ENCODE measurements around the gene WDR6. TPM values are rescaled to one million over a fixed set of nuclear protein-coding genes. Genes with fewer than 3 reads are reported as not detected.
A peak's percentile ranks its signal among the peaks of the same experiment; 100 is the strongest.

The WDR6 gene
- total RNA-seq, 4 donors from 2014 or later: 95.3 to 138 (median 117) TPM

GRCh38 chr3:49012441-49013017, 5.3 kb downstream of the WDR6 start:
- TF ChIP-seq CTCF (IDR thresholded peaks at IDR 0.05) (no peak), POLR2A (IDR thresholded peaks at IDR 0.05) (no peak), EP300 (IDR thresholded peaks at IDR 0.05) (no peak)
- H3K9me3 ChIP-seq: no peaks in the 10 kb centered on the region
- no peaks in the 10 kb centered on the region for H3K27me3 ChIP-seq
- DNase-seq (ENCODE audit: low spot score in 2 of 2): no peak
- no peak overlapping the region for H3K27ac ChIP-seq
- 77 to 84% methylated on average over 12 to 14 of the region's 17 CpGs for WGBS, 2 donors
- no peak overlapping the region for H3K4me3 ChIP-seq
- H3K36me3 ChIP-seq: peaks cover 0 to 60% (median 7%) of the 10 kb centered on the region in 3 donors
- H3K4me1 ChIP-seq: peaks cover 0 to 34% (median 10%) of the 10 kb centered on the region in 4 donors

- Histone ChIP-seq H3K27ac (no peak overlapping the region), H3K4me1 (peaks cover 0 to 34% (median 10%) of the 10 kb centered on the region in 4 donors), H3K27me3 (no peaks in the 10 kb centered on the region), H3K36me3 (peaks cover 0 to 60% (median 7%) of the 10 kb centered on the region in 3 donors), H3K4me3 (no peak overlapping the region), H3K9me3 (no peaks in the 10 kb centered on the region)
- DNase-seq (ENCODE audit: low spot score in 2 of 2): no peak
- WGBS, 2 donors: 74 to 76% methylated on average over 14 to 17 of the region's 19 CpGs
- TF ChIP-seq POLR2A (IDR thresholded peaks at IDR 0.05): no peak
These were observed 6.0 kb downstream of the WDR6 start for GRCh38 chr3:49013113-49013737.

- Histone ChIP-seq H3K36me3 (peaks cover 0 to 60% (median 7%) of the 10 kb centered on the region in 3 donors), H3K27ac (no peak overlapping the region), H3K9me3 (no peaks in the 10 kb centered on the region), H3K27me3 (no peaks in the 10 kb centered on the region), H3K4me1 (peaks cover 0 to 30% (median 10%) of the 10 kb centered on the region in 4 donors), H3K4me3 (no peak overlapping the region)
- no peak for TF ChIP-seq POLR2A (IDR thresholded peaks at IDR 0.05)
- no peak for TF ChIP-seq EP300 (IDR thresholded peaks at IDR 0.05)
- TF ChIP-seq CTCF (IDR thresholded peaks at IDR 0.05): peak in 3 of 5 experiments; percentile 19 to 31 (median 29)
- 79 to 80% methylated on average over 14 to 15 of the region's 24 CpGs for WGBS, 2 donors
- DNase-seq (ENCODE audit: low spot score in 2 of 2): no peak
These were observed 6.8 kb downstream of the WDR6 start for GRCh38 chr3:49013738-49014660.

- no peak for TF ChIP-seq POLR2A (IDR thresholded peaks at IDR 0.05)
- TF ChIP-seq EP300 (IDR thresholded peaks at IDR 0.05): no peak
- no peak for TF ChIP-seq CTCF (IDR thresholded peaks at IDR 0.05)
- Histone ChIP-seq H3K36me3 (peaks cover 0 to 60% (median 7%) of the 10 kb centered on the region in 3 donors), H3K4me3 (no peak overlapping the region), H3K4me1 (peaks cover 0 to 36% (median 17%) of the 10 kb centered on the region in 4 donors), H3K27me3 (no peaks in the 10 kb centered on the region), H3K9me3 (no peaks in the 10 kb centered on the region), H3K27ac (no peak overlapping the region)
- DNase-seq (ENCODE audit: low spot score in 2 of 2): no peak
- 76 to 82% methylated on average over 3 to 7 of the region's 8 CpGs for WGBS, 2 donors
These were observed 7.9 kb downstream of the WDR6 start for GRCh38 chr3:49015072-49015471.

- Histone ChIP-seq H3K27me3 (no peaks in the 10 kb centered on the region), H3K27ac (no peak overlapping the region), H3K36me3 (peaks cover 0 to 60% (median 7%) of the 10 kb centered on the region in 3 donors), H3K4me1 (peaks cover 0 to 43% (median 24%) of the 10 kb centered on the region in 4 donors), H3K4me3 (no peak overlapping the region), H3K9me3 (no peaks in the 10 kb centered on the region)
- 67 to 75% methylated on average over 6 of the region's 6 CpGs for WGBS, 2 donors
- no peak for TF ChIP-seq POLR2A (IDR thresholded peaks at IDR 0.05)
- no peak for TF ChIP-seq CTCF (IDR thresholded peaks at IDR 0.05)
- no peak for TF ChIP-seq EP300 (IDR thresholded peaks at IDR 0.05)
- no peak for DNase-seq (ENCODE audit: low spot score in 2 of 2)
These were observed 8.6 kb downstream of the WDR6 start for GRCh38 chr3:49015765-49016164.
